Measurements from ENCODE around the gene PARVA. TPM values are rescaled to one million over a fixed set of nuclear protein-coding genes. Genes with fewer than 3 reads are reported as not detected.

Gene PARVA
- total and polyA plus RNA-seq, 9 of the 15 experiments (the other 6 are each of a cell fraction or from before 2014, with no cell fraction given) = 0.11 TPM; not detected in 8

- Histone ChIP-seq H3K9ac (ENCODE audit: insufficient read depth in 1 of 2, low read depth in 2 of 2, low read length in 2 of 2) (no peak overlapping the region), H2AFZ (ENCODE audit: low read depth, low read length) (no peak overlapping the region), H3K36me3 (ENCODE audit: control insufficient read depth, insufficient read depth, low read length) (no peaks in the 10 kb centered on the region), H3K79me2 (ENCODE audit: control insufficient read depth, insufficient read depth, low read length) (no peaks in the 10 kb centered on the region), H3K27ac (ENCODE audit: extremely low read depth, low read depth, low read length) (no peak overlapping the region), H3K9me1 (ENCODE audit: control insufficient read depth, insufficient read depth, low read length) (no peaks in the 10 kb centered on the region), H3K4me1 (replicated peaks in 1 of 2; ENCODE audit: control insufficient read depth in 2 of 2, insufficient read depth in 2 of 2, low read length in 2 of 2) (no peaks in the 10 kb centered on the region), H3K9me3 (replicated peaks; ENCODE audit: control insufficient read depth, insufficient read depth, low read depth, low read length) (no peaks in the 10 kb centered on the region), H3K4me2 (ENCODE audit: insufficient read depth, low read length) (no peak overlapping the region), H4K20me1 (replicated peaks; ENCODE audit: control insufficient read depth, insufficient read depth, low read length) (no peaks in the 10 kb centered on the region; the same call in 1 of the 2 replicates), H3K4me3 (no peak overlapping the region), H3K27me3 (ENCODE audit: control insufficient read depth in 2 of 2, insufficient read depth in 2 of 2, low read length in 2 of 2) (peaks cover 25 to 78% of the 10 kb centered on the region in 2 experiments)
- 5% methylated on average over 5 of the region's 5 CpGs for WGBS (ENCODE audit: insufficient coverage, low coverage, missing lambda C conversion rate)
- POLR2A ChIA-PET = interaction anchor here (0.6 to 0.7 kb wide), 3 partner anchors 9 to 71 kb away, joined by 3 read pairs; no protein-coding TSS in a partner anchor
- no peak for DNase-seq (ENCODE audit: extremely low read depth in 1 of 4, low spot score in 3 of 4)
- ATAC-seq = no peak
- BruUV-seq (replicated peaks) = no TSS peak
- intact Hi-C loops (cut with micrococcal nuclease) = no loop called here
- no peak for FAIRE-seq
- in situ Hi-C loops (cut with MboI) = no loop called here
- CTCF ChIA-PET (ENCODE audit: low intra/inter-chr PET ratio) = no interaction called here
- TF ChIP-seq KAT2B (IDR thresholded peaks at IDR 0.05; ENCODE audit: low read depth, low read length) = no peak
- no peak for TF ChIP-seq HNRNPH1 (optimal IDR thresholded peaks at IDR 0.05; ENCODE audit: low read depth, low read length)
- peak; percentile 97 for TF ChIP-seq ZBTB17 (CRISPR knock-in tag; IDR thresholded peaks at IDR 0.05)
- TF ChIP-seq KLF16 (IDR thresholded peaks at IDR 0.05) = no peak
- TF ChIP-seq ASH1L (IDR thresholded peaks at IDR 0.05; ENCODE audit: borderline replicate concordance, low read depth, partially characterized antibody) = no peak
- TF ChIP-seq BRCA1 (IDR thresholded peaks at IDR 0.05) = no peak
- TF ChIP-seq BRCA1 (CRISPR knock-in tag; IDR thresholded peaks at IDR 0.05) = no peak
- TF ChIP-seq RAD51 (IDR thresholded peaks at IDR 0.05; ENCODE audit: borderline replicate concordance, low read depth) = no peak
- TF ChIP-seq ARNT (IDR thresholded peaks at IDR 0.05) = no peak
- TF ChIP-seq ZNF232 (CRISPR knock-in tag; IDR thresholded peaks at IDR 0.05) = no peak
- no peak for TF ChIP-seq FOXO4 (CRISPR knock-in tag; IDR thresholded peaks at IDR 0.05)
- TF ChIP-seq ZNF830 (CRISPR knock-in tag; IDR thresholded peaks at IDR 0.05) = no peak
- no peak for TF ChIP-seq DNMT1 (IDR thresholded peaks at IDR 0.05)
- no peak for TF ChIP-seq DACH1 (IDR thresholded peaks at IDR 0.05; ENCODE audit: partially characterized antibody)
- TF ChIP-seq ZEB2 (IDR thresholded peaks at IDR 0.05) = no peak
- no peak for TF ChIP-seq SREBF2 (CRISPR knock-in tag; IDR thresholded peaks at IDR 0.05)
- TF ChIP-seq ARID1B (IDR thresholded peaks at IDR 0.05) = no peak
- no peak for TF ChIP-seq CC2D1A (IDR thresholded peaks at IDR 0.05)
- no peak for TF ChIP-seq LARP7 (IDR thresholded peaks at IDR 0.05)
- TF ChIP-seq ZBTB8A (IDR thresholded peaks at IDR 0.05; ENCODE audit: partially characterized antibody) = no peak
- TF ChIP-seq L3MBTL2 (IDR thresholded peaks at IDR 0.05) = 0 out of 2 replicates have a peak, but pooled peaks have one; percentile 14
- no peak for TF ChIP-seq ETS1 (conservative IDR thresholded peaks at IDR 0.05; ENCODE audit: control insufficient read depth, low read depth, low read length)
- no peak for TF ChIP-seq MAZ (CRISPR knock-in tag; conservative IDR thresholded peaks at IDR 0.05 in 1 of 2, IDR thresholded peaks at IDR 0.05 in 1 of 2)
Measured at GRCh38 chr11:12540075-12540680, 162.8 kb downstream of the PARVA start.

Measured in K562 (cell line).